Uterus (tissue), 4 donors: Measurements from ENCODE around the gene UCKL1. TPM values are rescaled to one million over a fixed set of nuclear protein-coding genes. Genes with fewer than 3 reads are reported as not detected.
"Not testable (repeated sequence)": the region's sequence is repeated elsewhere in the genome, so short reads cannot be mapped to it uniquely, and the experiment has no call there.

ENCODE experiments used
- DNase-seq, 2 donors: peaks; one replicate each; pipeline ENCODE4 v3.0.0-alpha.2; 2019 to 2020
- H3K27ac ChIP-seq, 2 donors: fragments of 200-600 bp; sonication (generic); 1 replicate in 1 of 2; 2 replicates in 1 of 2; pipeline ENCODE4 v1.5.1; 2016 to 2018
- H3K27me3 ChIP-seq, 2 donors: fragments of 200-600 bp; sonication (generic); one replicate each; pipeline ENCODE4 v1.5.1; 2018 to 2019; ENCODE audit warnings: control low read depth in 1 of 2
- H3K36me3 ChIP-seq, 2 donors: fragments of 200-600 bp; sonication (generic); one replicate each; pipeline ENCODE4 v1.5.1; 2019; ENCODE audit warnings: control low read depth in 1 of 2
- H3K4me1 ChIP-seq, 2 donors: fragments of 200-600 bp; sonication (generic); one replicate each; pipeline ENCODE4 v1.5.1; 2018 to 2019; ENCODE audit warnings: control low read depth in 1 of 2
- H3K4me3 ChIP-seq, 2 donors: fragments of 200-600 bp; sonication (generic); 1 replicate in 1 of 2; 2 replicates in 1 of 2; pipeline ENCODE4 v1.5.1; 2018 to 2019; ENCODE audit warnings: mild to moderate bottlenecking in 1 of 2
- H3K9me3 ChIP-seq, 2 donors: fragments of 200-600 bp; sonication (generic); one replicate each; pipeline ENCODE4 v1.5.1; 2019; ENCODE audit warnings: control low read depth in 1 of 2
- POLR2A ChIP-seq, 2 donors: fragments of 450-650 bp; IDR thresholded peaks; one replicate each; pipeline ENCODE4 v1.6.1; 2016; ENCODE audit warnings: antibody characterized with exemption in 2 of 2, mild to moderate bottlenecking in 1 of 2, moderate library complexity in 1 of 2
- intact Hi-C: fragments of 100-400 bp; cut with DNase I; formaldehyde crosslinking; loops from one replicate; pipeline ENCODE4 v1.15.1; 2023; ENCODE audit warnings: low total_unique reads
- total RNA-seq, 4 donors: library from RNA; depleted of rRNA in 3 of 4; stranded (reverse); fragments of >200 nt in 3 of 4; gene quantifications; one replicate each; pipeline versions ENCODE4 v1.1.0 to v1.2.4, GENCODE V29; 2014 to 2023
- TF ChIP-seq, protein P1 (sequence below), 4 experiments: fragments of 200-600 bp in 2 of 4; fragments of 450-650 bp in 2 of 4; sonication (generic) in 2 of 4; IDR thresholded peaks; one replicate each; pipeline ENCODE4 v1.5.1; 2016 to 2019; ENCODE audit warnings: antibody characterized with exemption in 4 of 4, mild to moderate bottlenecking in 2 of 4, moderate library complexity in 1 of 4
- donor health status: DM: yes; HTN: yes; CAD: no.

Gene UCKL1
- total RNA-seq, 4 donors from 2014 or later, result 21.8 to 64.6 (median 23.5) TPM

DNA sequence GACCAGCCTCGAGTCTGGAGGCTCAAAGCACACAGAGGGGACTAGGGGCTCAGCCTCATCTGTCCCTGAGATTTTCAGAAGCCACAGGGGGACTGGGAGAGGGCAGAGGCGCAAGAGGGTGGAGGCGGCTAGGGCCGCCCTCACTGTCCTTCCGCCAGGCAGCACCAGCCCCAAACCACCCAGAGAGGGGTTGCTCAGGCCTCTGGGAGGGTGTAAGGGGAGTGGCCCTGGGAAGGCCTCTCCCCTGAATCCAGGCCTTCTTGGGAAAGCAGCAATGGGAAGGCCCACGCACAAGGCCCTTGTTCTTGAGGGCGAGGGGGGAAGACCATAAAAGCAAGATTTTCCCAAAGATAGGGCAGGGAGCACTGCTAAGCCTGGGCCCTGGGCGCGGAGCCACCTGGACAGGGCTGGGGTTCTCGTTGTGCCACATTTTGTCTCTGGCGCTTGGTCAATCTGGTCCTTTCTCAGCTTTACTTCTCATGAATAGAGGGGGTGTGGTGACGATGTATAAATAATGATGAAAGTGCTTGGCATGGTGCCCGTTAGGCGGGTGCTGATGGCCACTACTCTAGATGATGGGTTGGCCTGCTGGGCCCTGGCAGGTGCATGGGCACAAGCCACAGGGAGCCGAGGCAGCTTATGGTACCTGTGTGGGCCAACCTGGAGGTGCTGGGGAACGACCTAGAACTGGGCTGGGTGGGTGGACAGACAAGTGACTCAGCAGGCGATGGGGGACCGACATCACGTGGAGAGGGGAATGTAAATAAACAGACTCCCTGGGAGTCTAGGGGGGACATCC, 18.4 kb upstream of the UCKL1 start:
- Histone ChIP-seq H3K4me3 (no peak overlapping the region), H3K36me3 (no peaks in the 10 kb centered on the region), H3K27ac (no peak overlapping the region), H3K9me3 (no peaks in the 10 kb centered on the region), H3K4me1 (peaks cover 0 to 7% of the 10 kb centered on the region in 2 donors), H3K27me3 (peaks cover 0 to 1% of the 10 kb centered on the region in 2 donors)
- no peak for TF ChIP-seq POLR2A (IDR thresholded peaks at IDR 0.05)
- TF ChIP-seq, protein P1, sequence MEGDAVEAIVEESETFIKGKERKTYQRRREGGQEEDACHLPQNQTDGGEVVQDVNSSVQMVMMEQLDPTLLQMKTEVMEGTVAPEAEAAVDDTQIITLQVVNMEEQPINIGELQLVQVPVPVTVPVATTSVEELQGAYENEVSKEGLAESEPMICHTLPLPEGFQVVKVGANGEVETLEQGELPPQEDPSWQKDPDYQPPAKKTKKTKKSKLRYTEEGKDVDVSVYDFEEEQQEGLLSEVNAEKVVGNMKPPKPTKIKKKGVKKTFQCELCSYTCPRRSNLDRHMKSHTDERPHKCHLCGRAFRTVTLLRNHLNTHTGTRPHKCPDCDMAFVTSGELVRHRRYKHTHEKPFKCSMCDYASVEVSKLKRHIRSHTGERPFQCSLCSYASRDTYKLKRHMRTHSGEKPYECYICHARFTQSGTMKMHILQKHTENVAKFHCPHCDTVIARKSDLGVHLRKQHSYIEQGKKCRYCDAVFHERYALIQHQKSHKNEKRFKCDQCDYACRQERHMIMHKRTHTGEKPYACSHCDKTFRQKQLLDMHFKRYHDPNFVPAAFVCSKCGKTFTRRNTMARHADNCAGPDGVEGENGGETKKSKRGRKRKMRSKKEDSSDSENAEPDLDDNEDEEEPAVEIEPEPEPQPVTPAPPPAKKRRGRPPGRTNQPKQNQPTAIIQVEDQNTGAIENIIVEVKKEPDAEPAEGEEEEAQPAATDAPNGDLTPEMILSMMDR (IDR thresholded peaks at IDR 0.05), result no peak
- intact Hi-C loops, result no loop called here
- peak in 1 of 2 donors; percentile 44 for DNase-seq

DNA sequence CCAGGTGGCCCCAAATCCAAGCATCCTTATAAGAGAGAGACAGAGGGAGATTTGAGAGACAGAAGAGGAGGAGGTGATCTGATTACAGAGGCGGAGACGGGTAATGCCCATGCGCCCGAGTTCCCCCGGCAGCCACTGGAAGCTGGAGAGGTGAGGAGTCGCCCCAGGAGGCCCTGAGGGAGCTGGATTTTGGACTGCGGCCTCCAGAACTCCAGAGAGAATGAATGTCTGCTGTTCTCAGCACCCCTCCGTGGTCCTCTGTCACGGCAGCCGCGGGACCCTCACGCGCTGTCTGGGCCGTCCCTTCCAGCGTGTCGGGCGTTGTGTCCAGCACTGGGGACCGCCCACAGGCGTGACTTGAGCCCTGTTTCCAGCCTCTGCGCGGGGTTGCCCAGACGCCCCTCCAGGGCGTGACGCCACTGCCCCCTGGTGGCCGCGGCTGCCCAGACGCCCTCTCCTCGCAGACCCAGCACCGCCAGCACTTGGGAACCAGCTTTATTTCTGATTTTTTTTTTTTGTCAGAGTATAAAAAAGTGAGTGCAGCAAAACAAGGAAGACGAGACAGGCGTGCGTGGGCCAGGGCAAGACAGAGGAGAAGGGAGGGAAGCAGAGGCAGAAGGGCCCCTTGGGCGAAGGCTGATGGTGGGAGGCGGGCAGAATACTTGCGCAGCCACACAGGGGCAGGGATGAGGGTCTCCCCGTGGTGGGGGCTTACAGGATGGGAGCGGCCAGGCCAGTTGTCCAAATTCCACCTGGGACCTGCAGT, 17.6 kb upstream of the UCKL1 start:
- DNase-seq, result peak; percentile 83 to 89

DNA sequence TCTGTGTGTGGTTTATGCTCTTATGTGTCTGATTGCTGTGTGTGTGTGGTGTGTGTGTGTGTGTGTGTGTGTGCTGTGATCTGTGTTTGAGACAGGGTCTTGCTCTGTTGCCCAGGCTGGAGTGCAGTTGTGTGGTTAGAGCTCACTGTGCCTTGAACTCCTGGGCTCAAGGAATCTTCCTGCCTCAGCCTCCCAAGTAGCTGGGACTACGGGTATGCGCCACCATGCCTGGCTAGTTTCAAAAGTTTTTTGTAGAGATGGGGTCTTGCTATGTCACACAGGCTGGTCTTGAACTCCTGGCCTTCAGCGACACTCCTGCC, 16.9 kb upstream of the UCKL1 start:
- no peaks in the 10 kb centered on the region for H3K36me3 ChIP-seq
- intact Hi-C loops, result loop anchor here (2.0 kb wide), 1 partner anchor 434 kb away; no protein-coding TSS in a partner anchor
- H3K9me3 ChIP-seq, result no peaks in the 10 kb centered on the region
- no peaks in the 10 kb centered on the region for H3K27me3 ChIP-seq
- H3K27ac ChIP-seq, result no peak overlapping the region
- no peak overlapping the region for H3K4me3 ChIP-seq
- peaks cover 0 to 16% of the 10 kb centered on the region in 2 donors for H3K4me1 ChIP-seq
- TF ChIP-seq, protein P1 (IDR thresholded peaks at IDR 0.05), result no peak
- no peak for TF ChIP-seq POLR2A (IDR thresholded peaks at IDR 0.05)
- DNase-seq, result no peak

More for the DNA sequence above, 17.6 kb upstream of the UCKL1 start:
- peak overlapping the region in 1 of 2 donors; percentile 19 for H3K27ac ChIP-seq
- TF ChIP-seq, protein P1 (IDR thresholded peaks at IDR 0.05), result peak; percentile 99
- TF ChIP-seq POLR2A (IDR thresholded peaks at IDR 0.05), result peak in 1 of 2 donors; percentile 26
- H3K4me3 ChIP-seq, result no peak overlapping the region
- H3K36me3 ChIP-seq, result no peaks in the 10 kb centered on the region
- intact Hi-C loops, result loop anchor here (2.0 kb wide), 1 partner anchor 435 kb away; no protein-coding TSS in a partner anchor
- peaks cover 0 to 9% of the 10 kb centered on the region in 2 donors for H3K4me1 ChIP-seq
- H3K9me3 ChIP-seq, result no peaks in the 10 kb centered on the region
- H3K27me3 ChIP-seq, result no peaks in the 10 kb centered on the region

DNA sequence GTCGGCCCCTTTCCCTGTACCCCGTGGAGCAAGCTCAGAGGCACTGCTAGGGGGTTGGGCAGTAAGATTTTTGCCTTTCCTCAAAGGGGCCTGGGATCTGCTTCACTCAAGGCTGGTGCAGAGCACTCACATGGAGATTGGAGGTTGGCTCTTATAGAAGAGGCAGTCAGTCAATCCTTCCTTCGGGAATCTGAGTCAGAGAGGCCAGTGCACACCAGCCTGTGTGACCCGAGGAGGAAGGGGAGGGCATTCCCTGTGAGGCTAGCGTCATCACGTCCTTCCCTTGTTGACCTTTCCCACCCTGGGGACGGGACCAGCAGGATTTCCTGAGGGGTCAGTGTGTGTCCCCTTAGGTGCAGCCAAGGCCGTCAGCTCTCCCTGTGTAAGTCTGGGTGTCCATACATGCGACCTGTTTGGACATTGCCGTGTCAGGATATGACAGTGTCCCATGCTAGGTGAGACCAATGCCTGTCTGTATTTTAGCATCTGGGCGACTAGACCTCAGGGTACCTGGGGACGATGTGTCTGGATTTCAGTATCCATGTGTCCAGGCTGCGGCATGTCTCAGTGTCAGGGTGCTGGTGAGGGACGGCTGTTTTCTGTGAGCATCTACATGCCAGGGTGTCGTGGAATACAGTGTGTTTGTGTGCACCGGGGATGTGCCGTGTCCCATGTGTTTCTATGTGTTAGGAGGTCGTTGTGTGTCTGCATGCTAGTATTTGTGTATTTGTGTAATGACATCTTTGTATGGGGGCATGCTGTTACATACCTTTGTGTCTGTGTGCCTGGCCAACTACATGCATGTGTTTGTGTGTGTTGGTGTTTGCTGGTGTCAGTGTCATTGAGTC, 16.3 kb upstream of the UCKL1 start:
- Histone ChIP-seq H3K27me3 (no peaks in the 10 kb centered on the region), H3K4me3 (no peak overlapping the region), H3K9me3 (no peaks in the 10 kb centered on the region), H3K27ac (no peak overlapping the region), H3K4me1 (peaks cover 0 to 18% of the 10 kb centered on the region in 2 donors), H3K36me3 (no peaks in the 10 kb centered on the region)
- intact Hi-C loops, result loop anchor here (2.0 kb wide), 1 partner anchor 434 kb away; no protein-coding TSS in a partner anchor
- DNase-seq, result peak in 1 of 2 donors; percentile 48
- TF ChIP-seq, protein P1 (IDR thresholded peaks at IDR 0.05), result no peak
- TF ChIP-seq POLR2A (IDR thresholded peaks at IDR 0.05), result no peak

DNA sequence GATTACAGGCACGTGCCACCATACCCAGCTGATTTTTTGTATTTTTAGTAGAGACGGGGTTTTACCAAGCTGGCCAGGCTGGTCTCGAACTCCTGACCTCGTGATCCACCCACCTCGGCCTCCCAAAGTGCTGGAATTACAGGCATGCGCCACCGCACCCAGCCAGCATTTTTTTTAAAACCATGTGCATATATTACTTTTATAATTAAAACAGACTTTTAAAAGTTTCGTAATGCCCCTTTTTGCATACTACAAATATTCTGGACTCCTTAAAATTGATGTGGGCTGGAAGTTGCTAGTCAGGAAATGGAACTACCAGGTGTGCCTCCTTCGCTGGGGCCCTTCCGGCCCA, 15.7 kb upstream of the UCKL1 start:
- H3K9me3 ChIP-seq, H3K27ac ChIP-seq, DNase-seq, H3K27me3 ChIP-seq, H3K4me3 ChIP-seq, H3K36me3 ChIP-seq: not testable (repeated sequence)
- peaks cover 0 to 18% of the 10 kb centered on the region in 2 donors for H3K4me1 ChIP-seq
- intact Hi-C loops, result loop anchor here (2.0 kb wide), 1 partner anchor 433 kb away; no protein-coding TSS in a partner anchor
